GM23338 (cell line): ENCODE data around the gene PTAFR. TPM values are rescaled to one million over a fixed set of nuclear protein-coding genes. Genes with fewer than 3 reads are reported as not detected.

ENCODE experiments used
- ATAC-seq: fragments of 200-7000 bp; cut with Tn5 transposase; 3 replicates; pipeline ENCODE4 v1.9.1; 2020
- DNase-seq: peaks from one replicate; pipeline ENCODE4 v3.0.0-alpha.2; 2015; ENCODE audit warnings: low spot score
- H2AFZ ChIP-seq: fragments of 200-600 bp; sonication (generic); 2 replicates; pipeline ENCODE4 v1.8.0; 2016; ENCODE audit warnings: antibody characterized with exemption, mild to moderate bottlenecking, moderate library complexity
- H3F3A ChIP-seq: fragments of 200-600 bp; sonication (generic); replicated peaks from 2 replicates; pipeline ENCODE4 v1.8.0; 2017; ENCODE audit warnings: antibody characterized with exemption, mixed run types, low read depth
- H3K27ac ChIP-seq: fragments of 200-600 bp; sonication (generic); 2 replicates; pipeline ENCODE4 v1.6.1; 2016; ENCODE audit warnings: low read depth
- H3K27me3 ChIP-seq: fragments of 200-600 bp; sonication (generic); 2 replicates; pipeline ENCODE4 v1.8.0; 2016; ENCODE audit warnings: mild to moderate bottlenecking, mixed run types, moderate library complexity; ENCODE audit not compliant: insufficient read depth
- H3K36me3 ChIP-seq: fragments of 200-600 bp; sonication (generic); 2 replicates; pipeline ENCODE4 v1.8.0; 2016; ENCODE audit warnings: mild to moderate bottlenecking; ENCODE audit not compliant: insufficient read depth
- H3K4me1 ChIP-seq: fragments of 200-600 bp; sonication (generic); 2 replicates; pipeline ENCODE4 v1.8.0; 2016; ENCODE audit warnings: mild to moderate bottlenecking, moderate library complexity; ENCODE audit not compliant: insufficient read depth
- H3K4me2 ChIP-seq: fragments of 200-600 bp; sonication (generic); 2 replicates; pipeline ENCODE4 v1.7.1; 2017; ENCODE audit warnings: mixed run types
- H3K4me3 ChIP-seq: fragments of 200-600 bp; sonication (generic); 2 replicates; pipeline ENCODE4 v1.6.1; 2016; ENCODE audit warnings: mixed run types
- H3K79me2 ChIP-seq: fragments of 200-600 bp; sonication (generic); replicated peaks from 2 replicates; pipeline ENCODE4 v1.8.0; 2017; ENCODE audit warnings: mild to moderate bottlenecking; ENCODE audit not compliant: insufficient read depth
- H3K9me2 ChIP-seq: fragments of 200-600 bp; sonication (generic); 2 replicates; pipeline ENCODE4 v1.8.0; 2017; ENCODE audit not compliant: insufficient read depth
- H4K20me1 ChIP-seq: fragments of 200-600 bp; sonication (generic); replicated peaks from 2 replicates; pipeline ENCODE4 v1.8.0; 2017; ENCODE audit warnings: mild to moderate bottlenecking; ENCODE audit not compliant: insufficient read depth
- H3K27ac Mint-ChIP-seq: 2 replicates; pipeline ENCODE4 v1.8.0; 2020; ENCODE audit warnings: inconsistent platforms, mild to moderate bottlenecking, moderate library complexity, mixed read lengths
- H3K27me3 Mint-ChIP-seq: 3 replicates; pipeline ENCODE4 v1.8.0; 2022; ENCODE audit warnings: low read depth, mild to moderate bottlenecking, moderate library complexity, mixed read lengths, inconsistent platforms; ENCODE audit not compliant: insufficient read depth, poor library complexity
- H3K36me3 Mint-ChIP-seq: 3 replicates; pipeline ENCODE4 v1.8.0; 2021; ENCODE audit warnings: low read depth, mild to moderate bottlenecking, inconsistent platforms, moderate library complexity, mixed read lengths
- H3K4me1 Mint-ChIP-seq: 3 replicates; pipeline ENCODE4 v1.8.0; 2020; ENCODE audit warnings: mild to moderate bottlenecking, inconsistent platforms, mixed read lengths
- H3K4me3 Mint-ChIP-seq: 3 replicates; pipeline ENCODE4 v1.8.0; 2021; ENCODE audit warnings: moderate library complexity, mild to moderate bottlenecking, inconsistent platforms, mixed read lengths
- H3K9me3 Mint-ChIP-seq: 3 replicates; pipeline ENCODE4 v1.8.0; 2020; ENCODE audit warnings: moderate library complexity, mild to moderate bottlenecking, inconsistent platforms, mixed read lengths
- ZNF331 ChIP-seq: fragments of 250-450 bp; sonication (Bioruptor Pico); IDR thresholded peaks from 2 replicates; pipeline ENCODE4 v1.5.0; 2020; ENCODE audit warnings: low read depth, mild to moderate bottlenecking, moderate library complexity
- polyA plus RNA-seq: library from polyadenylated mRNA; unstranded; fragments of >200 nt; fragmentation: Nextera tagmentation; extraction: Ambion mirVana; gene quantifications from 2 replicates; pipeline ENCODE4 v1.2.1, GENCODE V29; 2016
- total RNA-seq: library from RNA; depleted of rRNA; stranded (reverse); fragments of >200 nt; shearing (Covaris generic); gene quantifications from 2 replicates; pipeline ENCODE4 v1.2.3, GENCODE V29; 2014
- TF ChIP-seq, protein P1 (sequence below): fragments of 250-450 bp; sonication (Bioruptor Pico); IDR thresholded peaks from 2 replicates; pipeline ENCODE4 v1.5.0; 2020; ENCODE audit warnings: mild to moderate bottlenecking, moderate library complexity

PTAFR gene
- total and polyA plus RNA-seq, 2 experiments from 2014 or later: 0.29 to 0.76 TPM

DNA sequence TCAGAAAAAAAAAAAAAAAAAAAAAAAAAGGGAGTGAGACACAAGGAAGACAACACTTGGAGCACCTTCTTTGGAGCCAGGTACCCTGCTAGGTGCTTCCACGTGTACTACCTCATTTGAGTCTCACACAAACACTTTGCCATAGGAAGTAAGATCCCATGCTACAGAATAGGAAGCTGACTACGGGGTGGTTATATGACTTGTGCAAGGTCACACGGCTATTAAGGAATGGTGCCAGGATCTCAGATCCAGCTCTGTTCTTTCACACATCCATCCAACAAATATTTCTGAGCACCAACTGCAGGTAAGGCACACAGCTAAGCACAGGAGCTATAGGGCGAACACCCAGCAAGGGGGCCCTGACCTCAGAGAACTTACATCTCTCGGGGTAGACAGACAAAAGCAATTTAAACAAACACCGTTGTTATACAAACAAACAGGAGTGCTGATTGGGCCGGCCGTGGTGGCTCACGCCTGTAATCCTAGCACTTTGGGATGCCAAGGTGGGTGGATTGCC lies 22.4 kb downstream of the PTAFR start (continued):
- TF ChIP-seq, protein P1, sequence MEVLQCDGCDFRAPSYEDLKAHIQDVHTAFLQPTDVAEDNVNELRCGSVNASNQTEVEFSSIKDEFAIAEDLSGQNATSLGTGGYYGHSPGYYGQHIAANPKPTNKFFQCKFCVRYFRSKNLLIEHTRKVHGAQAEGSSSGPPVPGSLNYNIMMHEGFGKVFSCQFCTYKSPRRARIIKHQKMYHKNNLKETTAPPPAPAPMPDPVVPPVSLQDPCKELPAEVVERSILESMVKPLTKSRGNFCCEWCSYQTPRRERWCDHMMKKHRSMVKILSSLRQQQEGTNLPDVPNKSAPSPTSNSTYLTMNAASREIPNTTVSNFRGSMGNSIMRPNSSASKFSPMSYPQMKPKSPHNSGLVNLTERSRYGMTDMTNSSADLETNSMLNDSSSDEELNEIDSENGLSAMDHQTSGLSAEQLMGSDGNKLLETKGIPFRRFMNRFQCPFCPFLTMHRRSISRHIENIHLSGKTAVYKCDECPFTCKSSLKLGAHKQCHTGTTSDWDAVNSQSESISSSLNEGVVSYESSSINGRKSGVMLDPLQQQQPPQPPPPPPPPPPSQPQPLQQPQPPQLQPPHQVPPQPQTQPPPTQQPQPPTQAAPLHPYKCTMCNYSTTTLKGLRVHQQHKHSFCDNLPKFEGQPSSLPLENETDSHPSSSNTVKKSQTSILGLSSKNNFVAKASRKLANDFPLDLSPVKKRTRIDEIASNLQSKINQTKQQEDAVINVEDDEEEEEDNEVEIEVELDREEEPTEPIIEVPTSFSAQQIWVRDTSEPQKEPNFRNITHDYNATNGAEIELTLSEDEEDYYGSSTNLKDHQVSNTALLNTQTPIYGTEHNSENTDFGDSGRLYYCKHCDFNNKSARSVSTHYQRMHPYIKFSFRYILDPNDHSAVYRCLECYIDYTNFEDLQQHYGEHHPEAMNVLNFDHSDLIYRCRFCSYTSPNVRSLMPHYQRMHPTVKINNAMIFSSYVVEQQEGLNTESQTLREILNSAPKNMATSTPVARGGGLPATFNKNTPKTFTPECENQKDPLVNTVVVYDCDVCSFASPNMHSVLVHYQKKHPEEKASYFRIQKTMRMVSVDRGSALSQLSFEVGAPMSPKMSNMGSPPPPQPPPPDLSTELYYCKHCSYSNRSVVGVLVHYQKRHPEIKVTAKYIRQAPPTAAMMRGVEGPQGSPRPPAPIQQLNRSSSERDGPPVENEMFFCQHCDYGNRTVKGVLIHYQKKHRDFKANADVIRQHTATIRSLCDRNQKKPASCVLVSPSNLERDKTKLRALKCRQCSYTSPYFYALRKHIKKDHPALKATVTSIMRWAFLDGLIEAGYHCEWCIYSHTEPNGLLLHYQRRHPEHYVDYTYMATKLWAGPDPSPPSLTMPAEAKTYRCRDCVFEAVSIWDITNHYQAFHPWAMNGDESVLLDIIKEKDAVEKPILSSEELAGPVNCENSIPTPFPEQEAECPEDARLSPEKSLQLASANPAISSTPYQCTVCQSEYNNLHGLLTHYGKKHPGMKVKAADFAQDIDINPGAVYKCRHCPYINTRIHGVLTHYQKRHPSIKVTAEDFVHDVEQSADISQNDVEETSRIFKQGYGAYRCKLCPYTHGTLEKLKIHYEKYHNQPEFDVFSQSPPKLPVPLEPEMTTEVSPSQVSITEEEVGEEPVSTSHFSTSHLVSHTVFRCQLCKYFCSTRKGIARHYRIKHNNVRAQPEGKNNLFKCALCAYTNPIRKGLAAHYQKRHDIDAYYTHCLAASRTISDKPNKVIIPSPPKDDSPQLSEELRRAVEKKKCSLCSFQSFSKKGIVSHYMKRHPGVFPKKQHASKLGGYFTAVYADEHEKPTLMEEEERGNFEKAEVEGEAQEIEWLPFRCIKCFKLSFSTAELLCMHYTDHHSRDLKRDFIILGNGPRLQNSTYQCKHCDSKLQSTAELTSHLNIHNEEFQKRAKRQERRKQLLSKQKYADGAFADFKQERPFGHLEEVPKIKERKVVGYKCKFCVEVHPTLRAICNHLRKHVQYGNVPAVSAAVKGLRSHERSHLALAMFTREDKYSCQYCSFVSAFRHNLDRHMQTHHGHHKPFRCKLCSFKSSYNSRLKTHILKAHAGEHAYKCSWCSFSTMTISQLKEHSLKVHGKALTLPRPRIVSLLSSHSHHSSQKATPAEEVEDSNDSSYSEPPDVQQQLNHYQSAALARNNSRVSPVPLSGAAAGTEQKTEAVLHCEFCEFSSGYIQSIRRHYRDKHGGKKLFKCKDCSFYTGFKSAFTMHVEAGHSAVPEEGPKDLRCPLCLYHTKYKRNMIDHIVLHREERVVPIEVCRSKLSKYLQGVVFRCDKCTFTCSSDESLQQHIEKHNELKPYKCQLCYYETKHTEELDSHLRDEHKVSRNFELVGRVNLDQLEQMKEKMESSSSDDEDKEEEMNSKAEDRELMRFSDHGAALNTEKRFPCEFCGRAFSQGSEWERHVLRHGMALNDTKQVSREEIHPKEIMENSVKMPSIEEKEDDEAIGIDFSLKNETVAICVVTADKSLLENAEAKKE (CRISPR knock-in tag): no peak
- no peak for TF ChIP-seq ZNF331 (CRISPR knock-in tag)

DNA sequence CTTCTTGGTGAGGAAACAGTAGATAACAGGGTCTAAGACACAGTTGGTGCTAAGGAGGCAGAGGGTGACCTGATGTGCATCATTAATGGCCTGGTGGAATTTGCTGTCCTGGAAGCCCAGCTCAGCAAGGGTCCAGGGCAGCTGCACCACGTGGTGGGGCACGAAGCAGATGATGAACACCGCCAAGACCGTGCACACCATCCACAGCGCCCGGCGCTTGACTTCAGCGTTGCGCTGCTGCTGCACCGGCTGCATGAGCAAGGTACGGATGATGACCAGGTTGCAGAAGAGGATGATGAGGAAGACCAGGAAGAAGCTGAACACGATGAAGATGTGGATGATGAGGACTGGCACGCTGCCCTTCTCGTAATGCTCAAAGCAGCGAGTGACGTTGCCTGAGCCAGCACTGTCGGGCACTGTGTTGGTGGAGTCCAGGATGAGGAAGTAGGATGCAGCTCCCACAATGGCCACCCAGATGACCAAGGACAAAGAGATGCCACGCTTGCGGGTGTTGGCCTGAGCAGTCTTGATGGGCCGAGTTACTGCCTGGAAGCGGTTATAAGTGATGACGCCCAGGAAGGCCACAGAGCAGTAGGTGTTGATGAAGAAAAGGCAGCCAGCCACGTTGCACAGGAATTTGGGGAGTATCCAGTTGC lies 26.2 kb downstream of the PTAFR start:
- no peak overlapping the region for H2AFZ ChIP-seq

More for the DNA sequence above, 26.2 kb downstream of the PTAFR start:
- no peaks in the 10 kb centered on the region for H3K27me3 ChIP-seq
- H3K27ac ChIP-seq: no peak overlapping the region
- H3K4me2 ChIP-seq: no peak overlapping the region
- Mint-ChIP-seq H3K27me3 (peaks cover 8% of the 10 kb centered on the region), H3K4me3 (no peak overlapping the region), H3K27ac (no peak overlapping the region), H3K9me3 (no peaks in the 10 kb centered on the region), H3K4me1 (peaks cover 15% of the 10 kb centered on the region; the same call in 2 of the 3 replicates), H3K36me3 (no peaks in the 10 kb centered on the region; the same call in 2 of the 3 replicates)
- no peak overlapping the region for H3K4me3 ChIP-seq
- no peak for ATAC-seq
- no peaks in the 10 kb centered on the region for H4K20me1 ChIP-seq
- TF ChIP-seq, protein P1 (CRISPR knock-in tag): no peak
- peaks cover 10% of the 10 kb centered on the region; the same call in 1 of the 2 replicates for H3K9me2 ChIP-seq
- H3F3A ChIP-seq: no peaks in the 10 kb centered on the region
- H3K36me3 ChIP-seq: no peaks in the 10 kb centered on the region
- no peak for DNase-seq
- H3K4me1 ChIP-seq: peaks cover 11% of the 10 kb centered on the region
- H3K79me2 ChIP-seq: no peaks in the 10 kb centered on the region
